Activated CD8-positive, alpha-beta T cell treated with anti-CD3 and anti-CD28 coated beads, Interleukin-2, amount 10 ng/mL, durations not matched to agents 7 days and 5 days (primary cell): ENCODE results near the gene GLDC. TPM values are rescaled to one million over a fixed set of nuclear protein-coding genes. Genes with fewer than 3 reads are reported as not detected.

Source experiments
- ATAC-seq: fragments of 150-1000 bp; cut with Tn5 transposase; one replicate; pipeline ENCODE4 v1.10.0; 2021; ENCODE audit warnings: moderate library complexity
- CTCF ChIA-PET: fragments of 350-600 bp; sonication (Branson Sonifier 250); formaldehyde crosslinking; loops from one replicate; lab custom pipeline; 2021; ENCODE audit warnings: antibody characterized with exemption; lab: Charles Lee
- POLR2A ChIA-PET: fragments of 350-600 bp; sonication (Branson Sonifier 250); formaldehyde crosslinking; loops from one replicate; lab custom pipeline; 2021; ENCODE audit warnings: antibody characterized with exemption; lab: Charles Lee
- DNase-seq: peaks from one replicate; pipeline ENCODE4 v3.0.0-alpha.2; 2020
- H3K27ac Mint-ChIP-seq: one replicate; pipeline ENCODE4 v1.8.0; 2021; ENCODE audit warnings: mild to moderate bottlenecking, mixed read lengths
- H3K27me3 Mint-ChIP-seq: one replicate; pipeline ENCODE4 v1.8.0; 2021; ENCODE audit warnings: low read depth, mixed read lengths
- H3K36me3 Mint-ChIP-seq: one replicate; pipeline ENCODE4 v1.8.0; 2021; ENCODE audit warnings: low read depth, mixed read lengths
- H3K4me1 Mint-ChIP-seq: one replicate; pipeline ENCODE4 v1.8.0; 2021; ENCODE audit warnings: low read depth, mixed read lengths
- H3K4me3 Mint-ChIP-seq: one replicate; pipeline ENCODE4 v1.8.0; 2021; ENCODE audit warnings: mild to moderate bottlenecking, mixed read lengths
- H3K9me3 Mint-ChIP-seq: one replicate; pipeline ENCODE4 v1.8.0; 2022; ENCODE audit warnings: mixed read lengths; ENCODE audit not compliant: insufficient read depth
- total RNA-seq, 2 experiments: library from RNA; stranded (reverse); gene quantifications; one replicate each; pipeline ENCODE4 v1.2.3, GENCODE V29; 2021

The GLDC gene
- total RNA-seq, 2 experiments from 2014 or later = 0.34 to 0.58 TPM

DNA sequence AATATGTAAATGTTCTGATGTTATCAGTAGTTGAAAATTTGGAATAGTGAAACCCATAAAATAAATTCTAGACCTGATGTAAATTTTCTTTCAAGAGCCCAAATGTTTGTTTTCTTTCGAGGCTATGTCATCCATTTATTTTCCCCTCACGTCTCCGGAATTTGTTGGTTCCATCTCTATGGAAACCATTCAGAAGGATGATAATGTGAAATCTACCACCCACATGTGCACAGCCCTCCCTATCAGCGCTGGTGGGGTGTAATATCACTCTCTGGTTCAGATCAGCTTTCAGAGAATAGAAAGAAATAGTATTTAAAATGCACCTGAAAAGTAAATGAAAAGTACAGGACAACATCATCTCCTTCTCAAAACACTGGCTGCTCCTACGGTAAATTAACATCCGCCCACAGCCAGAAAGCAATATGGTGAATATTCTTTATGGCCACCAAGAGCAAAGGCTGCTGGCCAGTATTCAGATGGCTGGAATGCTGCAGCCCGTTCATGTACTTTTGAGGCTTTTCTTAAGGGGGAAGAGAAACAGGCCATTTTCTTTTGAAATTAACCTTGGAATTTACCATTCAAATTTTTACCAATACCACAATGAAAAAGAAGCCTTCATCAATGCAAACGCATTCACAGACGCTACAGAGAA, 28.5 kb downstream of the GLDC start:
- POLR2A ChIA-PET = no interaction called here
- no peaks in the 10 kb centered on the region for H3K4me1 Mint-ChIP-seq
- no peaks in the 10 kb centered on the region for H3K9me3 Mint-ChIP-seq
- no peaks in the 10 kb centered on the region for H3K36me3 Mint-ChIP-seq
- no peak overlapping the region for H3K27ac Mint-ChIP-seq
- DNase-seq = no peak
- CTCF ChIA-PET = no interaction called here
- peaks cover 4% of the 10 kb centered on the region for H3K27me3 Mint-ChIP-seq
- ATAC-seq = no peak
- H3K4me3 Mint-ChIP-seq = no peak overlapping the region

DNA sequence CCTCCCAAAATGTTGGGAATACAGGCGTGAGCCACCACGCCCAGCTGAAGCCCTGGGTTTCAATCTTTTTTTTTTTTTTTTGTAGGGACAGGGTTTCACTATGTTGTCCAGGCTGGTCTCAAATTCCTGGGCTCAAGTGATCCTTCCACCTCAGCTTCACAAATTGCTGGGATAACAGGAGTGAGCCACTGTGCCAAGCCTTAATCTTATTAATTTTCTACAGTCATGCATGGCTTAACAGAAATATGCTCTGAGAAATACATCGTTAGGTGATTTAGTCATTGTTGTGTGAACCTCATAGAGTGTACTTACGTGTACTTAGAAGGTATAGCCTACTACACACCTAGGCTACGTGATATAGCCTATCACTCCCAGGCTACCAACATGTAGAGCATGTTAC, 31.0 kb downstream of the GLDC start:
- Mint-ChIP-seq H3K4me1 (no peaks in the 10 kb centered on the region), H3K4me3 (no peak overlapping the region), H3K36me3 (no peaks in the 10 kb centered on the region), H3K9me3 (no peaks in the 10 kb centered on the region), H3K27me3 (peaks cover 4% of the 10 kb centered on the region), H3K27ac (no peak overlapping the region)
- no peak for ATAC-seq
- DNase-seq = no peak
- CTCF ChIA-PET = no interaction called here
- POLR2A ChIA-PET = no interaction called here

- Mint-ChIP-seq H3K27ac (no peak overlapping the region), H3K9me3 (no peaks in the 10 kb centered on the region), H3K4me1 (no peaks in the 10 kb centered on the region), H3K36me3 (no peaks in the 10 kb centered on the region), H3K27me3 (peaks cover under 1% of the 10 kb centered on the region), H3K4me3 (no peak overlapping the region)
- ChIA-PET CTCF (no interaction called here), POLR2A (no interaction called here)
- DNase-seq = no peak
- ATAC-seq = no peak
These were observed 33.7 kb downstream of the GLDC start for GRCh38 chr9:6611865-6612264.

DNA sequence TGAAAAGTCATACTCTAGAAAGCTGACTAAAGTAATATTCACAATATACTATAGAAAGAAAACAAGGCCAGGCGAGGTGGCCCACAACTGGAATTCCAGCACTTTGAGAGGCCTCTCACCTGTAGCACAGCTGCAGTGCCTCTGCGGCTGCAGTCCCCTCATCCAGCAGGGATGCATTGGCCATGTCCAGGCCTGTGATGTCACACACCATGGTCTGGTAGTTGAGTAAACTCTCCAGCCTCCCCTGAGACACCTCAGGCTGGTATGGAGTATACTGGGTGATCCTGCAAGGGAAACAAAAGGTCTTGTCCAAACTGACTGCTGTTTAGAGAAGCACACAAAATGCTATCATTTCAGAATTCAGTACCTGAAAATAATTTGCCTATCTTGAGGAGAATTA, 35.5 kb downstream of the GLDC start:
- ChIA-PET CTCF (no interaction called here), POLR2A (no interaction called here)
- H3K27ac Mint-ChIP-seq = no peak overlapping the region
- H3K27me3 Mint-ChIP-seq = no peaks in the 10 kb centered on the region
- DNase-seq (no peak), ATAC-seq (no peak)
- H3K4me1 Mint-ChIP-seq = peaks cover 2% of the 10 kb centered on the region
- H3K4me3 Mint-ChIP-seq = no peak overlapping the region
- H3K36me3 Mint-ChIP-seq = no peaks in the 10 kb centered on the region
- no peaks in the 10 kb centered on the region for H3K9me3 Mint-ChIP-seq

GRCh38 chr9:6609497-6610016, 36.0 kb downstream of the GLDC start:
- Mint-ChIP-seq H3K27ac (no peak overlapping the region), H3K4me3 (no peak overlapping the region), H3K4me1 (peaks cover 2% of the 10 kb centered on the region), H3K36me3 (no peaks in the 10 kb centered on the region), H3K9me3 (no peaks in the 10 kb centered on the region), H3K27me3 (no peaks in the 10 kb centered on the region)
- CTCF ChIA-PET = no interaction called here
- DNase-seq = no peak
- POLR2A ChIA-PET = no interaction called here
- ATAC-seq = no peak

DNA sequence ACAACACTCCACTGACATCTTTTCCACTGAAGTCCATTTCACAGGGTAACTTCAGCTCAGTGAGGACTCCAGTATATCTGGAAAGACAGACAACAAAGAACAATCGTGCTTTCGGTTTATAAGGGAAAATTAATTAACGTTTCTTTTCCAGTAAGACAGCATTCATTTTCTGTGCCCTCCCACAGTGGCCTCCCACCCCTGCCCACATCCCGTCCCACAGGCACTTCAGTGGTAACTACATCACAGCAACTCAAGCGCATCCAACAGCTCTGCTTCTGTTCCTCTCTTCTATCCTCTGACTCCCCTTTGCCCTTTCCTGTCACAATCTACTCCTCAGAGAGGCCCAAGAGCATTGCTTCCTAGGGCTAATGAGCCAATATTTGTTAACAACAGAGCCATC, 40.3 kb downstream of the GLDC start:
- no peak for ATAC-seq
- DNase-seq = no peak
- no peaks in the 10 kb centered on the region for H3K36me3 Mint-ChIP-seq
- no peak overlapping the region for H3K27ac Mint-ChIP-seq
- POLR2A ChIA-PET = no interaction called here
- H3K27me3 Mint-ChIP-seq = no peaks in the 10 kb centered on the region
- peaks cover 2% of the 10 kb centered on the region for H3K4me1 Mint-ChIP-seq
- H3K9me3 Mint-ChIP-seq = no peaks in the 10 kb centered on the region
- CTCF ChIA-PET = no interaction called here
- H3K4me3 Mint-ChIP-seq = no peak overlapping the region

GRCh38 chr9:6600426-6600825, 45.1 kb downstream of the GLDC start:
- POLR2A ChIA-PET = no interaction called here
- no peaks in the 10 kb centered on the region for H3K27me3 Mint-ChIP-seq
- CTCF ChIA-PET = no interaction called here
- ATAC-seq (no peak), DNase-seq (no peak)
- no peaks in the 10 kb centered on the region for H3K9me3 Mint-ChIP-seq
- no peak overlapping the region for H3K27ac Mint-ChIP-seq
- no peak overlapping the region for H3K4me3 Mint-ChIP-seq
- peaks cover 1% of the 10 kb centered on the region for H3K4me1 Mint-ChIP-seq
- H3K36me3 Mint-ChIP-seq = no peaks in the 10 kb centered on the region

- Mint-ChIP-seq H3K4me1 (no peaks in the 10 kb centered on the region), H3K4me3 (no peak overlapping the region), H3K27ac (no peak overlapping the region), H3K36me3 (no peaks in the 10 kb centered on the region), H3K27me3 (no peaks in the 10 kb centered on the region), H3K9me3 (no peaks in the 10 kb centered on the region)
- DNase-seq (no peak), ATAC-seq (no peak)
- ChIA-PET CTCF (no interaction called here), POLR2A (no interaction called here)
These were observed 45.5 kb downstream of the GLDC start for GRCh38 chr9:6600006-6600405.

DNA sequence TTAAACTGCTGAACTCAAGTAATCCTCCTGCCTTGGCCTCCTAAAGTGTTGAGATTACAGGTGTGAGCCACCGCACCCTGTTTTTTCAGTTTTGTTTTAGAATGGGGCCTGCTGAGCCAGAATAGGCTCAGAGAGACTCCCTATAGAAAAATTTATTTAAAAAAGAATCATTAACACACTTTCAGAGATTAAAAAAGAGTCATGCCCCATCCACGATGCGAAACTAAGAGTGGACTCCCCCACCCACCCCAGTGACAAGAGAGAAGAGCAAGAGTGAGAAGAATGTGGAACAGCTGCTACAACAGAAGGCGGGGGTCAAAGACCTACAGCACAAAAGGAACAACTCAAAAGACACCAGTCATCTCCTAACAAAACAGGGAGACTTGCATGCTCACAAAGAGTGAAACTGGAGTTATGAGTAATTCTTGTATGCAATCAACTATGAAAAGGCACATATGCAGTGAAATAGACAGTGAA, 47.2 kb downstream of the GLDC start:
- Mint-ChIP-seq H3K4me3 (no peak overlapping the region), H3K9me3 (no peaks in the 10 kb centered on the region), H3K27me3 (no peaks in the 10 kb centered on the region), H3K36me3 (no peaks in the 10 kb centered on the region), H3K27ac (no peak overlapping the region), H3K4me1 (no peaks in the 10 kb centered on the region)
- ATAC-seq = no peak
- ChIA-PET POLR2A (no interaction called here), CTCF (interaction anchor here (1.5 to 1.8 kb wide), 2 partner anchors 10 to 12 kb away, joined by 4 to 10 read pairs; no protein-coding TSS in a partner anchor)
- no peak for DNase-seq

DNA sequence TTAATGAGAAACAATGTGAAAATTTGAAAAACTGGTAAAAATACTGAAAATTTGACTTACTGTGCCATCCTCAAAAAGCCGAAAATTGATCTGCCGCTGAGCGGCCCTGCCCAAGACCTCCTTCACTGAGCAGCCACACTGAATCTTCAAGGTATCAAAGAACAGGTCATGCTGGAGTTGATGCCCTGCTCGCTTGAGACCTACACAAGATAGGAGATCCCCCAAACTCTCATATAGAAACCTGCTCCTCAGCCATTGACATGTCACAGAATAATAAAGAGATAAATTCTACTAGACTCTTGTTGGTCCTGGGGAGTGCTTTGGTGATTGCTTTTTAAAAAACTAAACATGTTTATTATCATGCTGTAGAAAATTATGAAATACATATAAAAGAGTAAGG, 52.7 kb downstream of the GLDC start:
- Mint-ChIP-seq H3K4me1 (no peaks in the 10 kb centered on the region), H3K9me3 (no peaks in the 10 kb centered on the region), H3K36me3 (no peaks in the 10 kb centered on the region), H3K27me3 (no peaks in the 10 kb centered on the region), H3K4me3 (no peak overlapping the region), H3K27ac (no peak overlapping the region)
- CTCF ChIA-PET = no interaction called here
- POLR2A ChIA-PET = no interaction called here
- ATAC-seq = no peak
- DNase-seq = no peak

DNA sequence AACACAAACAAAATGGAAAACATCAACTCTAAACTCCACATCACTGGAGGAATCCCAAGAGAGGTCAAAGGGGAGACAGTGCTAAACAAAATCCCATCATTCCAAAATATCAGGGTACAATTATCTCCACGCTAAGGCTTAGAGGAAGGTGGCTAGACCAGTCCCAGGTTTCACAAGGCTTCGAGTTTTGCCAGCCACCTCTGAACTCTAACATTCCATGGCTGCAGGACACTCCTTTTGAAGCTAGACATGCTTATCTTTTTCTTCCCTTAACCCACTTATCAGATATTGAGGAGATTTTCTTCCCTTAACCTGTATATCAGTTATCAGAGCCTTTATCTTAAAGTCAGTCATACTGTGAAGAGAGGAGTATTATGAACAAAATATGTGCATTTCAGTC, 53.3 kb downstream of the GLDC start:
- H3K9me3 Mint-ChIP-seq = no peaks in the 10 kb centered on the region
- ATAC-seq (no peak), DNase-seq (no peak)
- H3K4me1 Mint-ChIP-seq = no peaks in the 10 kb centered on the region
- POLR2A ChIA-PET = no interaction called here
- no peaks in the 10 kb centered on the region for H3K36me3 Mint-ChIP-seq
- no peaks in the 10 kb centered on the region for H3K27me3 Mint-ChIP-seq
- CTCF ChIA-PET = no interaction called here
- H3K4me3 Mint-ChIP-seq = no peak overlapping the region
- no peak overlapping the region for H3K27ac Mint-ChIP-seq

GRCh38 chr9:6590772-6591384, 54.7 kb downstream of the GLDC start:
- Mint-ChIP-seq H3K9me3 (no peaks in the 10 kb centered on the region), H3K36me3 (no peaks in the 10 kb centered on the region), H3K27me3 (no peaks in the 10 kb centered on the region), H3K4me3 (no peak overlapping the region), H3K27ac (no peak overlapping the region), H3K4me1 (no peaks in the 10 kb centered on the region)
- ChIA-PET POLR2A (no interaction called here), CTCF (interaction anchor here (0.6 kb wide), 1 partner anchor 731 kb away, joined by 3 read pairs; no protein-coding TSS in a partner anchor)
- ATAC-seq (no peak), DNase-seq (no peak)
